ENCODE results near the gene TNKS1BP1.

DNA sequence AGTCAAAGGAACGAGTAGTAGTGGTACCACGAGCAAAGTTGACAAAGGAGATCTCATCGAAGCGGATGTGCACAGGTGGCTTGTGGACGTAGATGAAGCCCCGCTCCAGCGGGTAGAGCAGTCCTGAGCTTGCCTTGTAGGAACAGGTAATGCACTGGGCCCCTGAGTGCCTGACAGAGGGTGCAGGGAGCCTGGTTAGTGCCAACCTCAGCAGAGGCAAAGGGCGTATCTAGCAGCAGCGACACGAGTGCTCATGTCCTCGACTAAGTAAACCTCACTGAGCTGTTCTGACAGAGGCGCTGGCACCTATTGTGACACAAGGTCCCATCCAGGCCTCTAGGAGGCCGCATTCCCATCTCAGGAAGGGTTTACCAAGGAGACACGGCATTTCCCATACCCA is 7.0 kb upstream of the TNKS1BP1 start:
- TF ChIP-seq, protein P1, sequence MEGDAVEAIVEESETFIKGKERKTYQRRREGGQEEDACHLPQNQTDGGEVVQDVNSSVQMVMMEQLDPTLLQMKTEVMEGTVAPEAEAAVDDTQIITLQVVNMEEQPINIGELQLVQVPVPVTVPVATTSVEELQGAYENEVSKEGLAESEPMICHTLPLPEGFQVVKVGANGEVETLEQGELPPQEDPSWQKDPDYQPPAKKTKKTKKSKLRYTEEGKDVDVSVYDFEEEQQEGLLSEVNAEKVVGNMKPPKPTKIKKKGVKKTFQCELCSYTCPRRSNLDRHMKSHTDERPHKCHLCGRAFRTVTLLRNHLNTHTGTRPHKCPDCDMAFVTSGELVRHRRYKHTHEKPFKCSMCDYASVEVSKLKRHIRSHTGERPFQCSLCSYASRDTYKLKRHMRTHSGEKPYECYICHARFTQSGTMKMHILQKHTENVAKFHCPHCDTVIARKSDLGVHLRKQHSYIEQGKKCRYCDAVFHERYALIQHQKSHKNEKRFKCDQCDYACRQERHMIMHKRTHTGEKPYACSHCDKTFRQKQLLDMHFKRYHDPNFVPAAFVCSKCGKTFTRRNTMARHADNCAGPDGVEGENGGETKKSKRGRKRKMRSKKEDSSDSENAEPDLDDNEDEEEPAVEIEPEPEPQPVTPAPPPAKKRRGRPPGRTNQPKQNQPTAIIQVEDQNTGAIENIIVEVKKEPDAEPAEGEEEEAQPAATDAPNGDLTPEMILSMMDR (IDR thresholded peaks at IDR 0.05), result no peak
- no peak for TF ChIP-seq POLR2A (IDR thresholded peaks at IDR 0.05)

All from thyroid gland (tissue), 4 donors.